ENCODE measurements around the gene TBC1D9B.

DNA sequence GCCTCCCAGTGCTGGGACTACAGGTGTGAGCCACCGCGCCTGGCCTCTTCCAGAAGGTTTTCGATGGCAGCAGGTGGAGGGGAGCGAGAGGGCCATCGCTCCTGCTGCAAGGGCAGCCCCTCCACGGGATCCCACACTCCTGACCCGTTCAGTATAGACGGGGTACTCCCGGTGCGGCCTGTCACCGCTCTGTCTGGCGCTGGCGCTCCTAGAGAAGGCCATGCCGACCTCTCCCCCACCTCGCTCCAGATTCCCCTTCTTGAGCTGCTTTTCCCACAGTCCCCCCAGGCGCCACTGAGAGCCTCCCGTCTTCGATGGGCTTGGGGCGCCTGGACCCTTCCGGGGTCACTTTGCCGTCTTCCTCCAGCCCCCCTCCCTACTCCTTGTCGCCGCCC, 91.3 kb downstream of the TBC1D9B start:
- TF ChIP-seq, protein P1, sequence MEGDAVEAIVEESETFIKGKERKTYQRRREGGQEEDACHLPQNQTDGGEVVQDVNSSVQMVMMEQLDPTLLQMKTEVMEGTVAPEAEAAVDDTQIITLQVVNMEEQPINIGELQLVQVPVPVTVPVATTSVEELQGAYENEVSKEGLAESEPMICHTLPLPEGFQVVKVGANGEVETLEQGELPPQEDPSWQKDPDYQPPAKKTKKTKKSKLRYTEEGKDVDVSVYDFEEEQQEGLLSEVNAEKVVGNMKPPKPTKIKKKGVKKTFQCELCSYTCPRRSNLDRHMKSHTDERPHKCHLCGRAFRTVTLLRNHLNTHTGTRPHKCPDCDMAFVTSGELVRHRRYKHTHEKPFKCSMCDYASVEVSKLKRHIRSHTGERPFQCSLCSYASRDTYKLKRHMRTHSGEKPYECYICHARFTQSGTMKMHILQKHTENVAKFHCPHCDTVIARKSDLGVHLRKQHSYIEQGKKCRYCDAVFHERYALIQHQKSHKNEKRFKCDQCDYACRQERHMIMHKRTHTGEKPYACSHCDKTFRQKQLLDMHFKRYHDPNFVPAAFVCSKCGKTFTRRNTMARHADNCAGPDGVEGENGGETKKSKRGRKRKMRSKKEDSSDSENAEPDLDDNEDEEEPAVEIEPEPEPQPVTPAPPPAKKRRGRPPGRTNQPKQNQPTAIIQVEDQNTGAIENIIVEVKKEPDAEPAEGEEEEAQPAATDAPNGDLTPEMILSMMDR (IDR thresholded peaks at IDR 0.05) = no peak
- no peak for TF ChIP-seq POLR2A (IDR thresholded peaks at IDR 0.05)

All from uterus (tissue), 2 donors.